Measurements from ENCODE around the gene NMNAT2. TPM values are rescaled to one million over a fixed set of nuclear protein-coding genes. Genes with fewer than 3 reads are reported as not detected.

NMNAT2 gene
- total RNA-seq, 1 donor from 2014 or later: 0.62 TPM

- no peaks in the 10 kb centered on the region for H3K9me3 ChIP-seq
- intact Hi-C loops (cut with DNase I): no loop called here
- H3K27ac ChIP-seq: no peak overlapping the region
- TF ChIP-seq, protein P1, sequence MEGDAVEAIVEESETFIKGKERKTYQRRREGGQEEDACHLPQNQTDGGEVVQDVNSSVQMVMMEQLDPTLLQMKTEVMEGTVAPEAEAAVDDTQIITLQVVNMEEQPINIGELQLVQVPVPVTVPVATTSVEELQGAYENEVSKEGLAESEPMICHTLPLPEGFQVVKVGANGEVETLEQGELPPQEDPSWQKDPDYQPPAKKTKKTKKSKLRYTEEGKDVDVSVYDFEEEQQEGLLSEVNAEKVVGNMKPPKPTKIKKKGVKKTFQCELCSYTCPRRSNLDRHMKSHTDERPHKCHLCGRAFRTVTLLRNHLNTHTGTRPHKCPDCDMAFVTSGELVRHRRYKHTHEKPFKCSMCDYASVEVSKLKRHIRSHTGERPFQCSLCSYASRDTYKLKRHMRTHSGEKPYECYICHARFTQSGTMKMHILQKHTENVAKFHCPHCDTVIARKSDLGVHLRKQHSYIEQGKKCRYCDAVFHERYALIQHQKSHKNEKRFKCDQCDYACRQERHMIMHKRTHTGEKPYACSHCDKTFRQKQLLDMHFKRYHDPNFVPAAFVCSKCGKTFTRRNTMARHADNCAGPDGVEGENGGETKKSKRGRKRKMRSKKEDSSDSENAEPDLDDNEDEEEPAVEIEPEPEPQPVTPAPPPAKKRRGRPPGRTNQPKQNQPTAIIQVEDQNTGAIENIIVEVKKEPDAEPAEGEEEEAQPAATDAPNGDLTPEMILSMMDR (IDR thresholded peaks at IDR 0.05): no peak
- DNase-seq (no peak), ATAC-seq (no peak)
- no peaks in the 10 kb centered on the region for H3K36me3 ChIP-seq
- no peaks in the 10 kb centered on the region for H3K4me1 ChIP-seq
- no peak overlapping the region for H3K4me3 ChIP-seq
- no peaks in the 10 kb centered on the region for H3K27me3 ChIP-seq (ENCODE audit: low read depth)
These were observed 57.1 kb downstream of the NMNAT2 start for GRCh38 chr1:183361081-183361480.

GRCh38 chr1:183360473-183360872, 57.7 kb downstream of the NMNAT2 start:
- H3K36me3 ChIP-seq: no peaks in the 10 kb centered on the region
- no peaks in the 10 kb centered on the region for H3K4me1 ChIP-seq
- H3K27ac ChIP-seq: no peak overlapping the region
- intact Hi-C loops (cut with DNase I): no loop called here
- H3K9me3 ChIP-seq: no peaks in the 10 kb centered on the region
- no peak for DNase-seq
- TF ChIP-seq, protein P1 (IDR thresholded peaks at IDR 0.05): no peak
- no peaks in the 10 kb centered on the region for H3K27me3 ChIP-seq (ENCODE audit: low read depth)
- no peak for ATAC-seq
- H3K4me3 ChIP-seq: no peak overlapping the region

DNA sequence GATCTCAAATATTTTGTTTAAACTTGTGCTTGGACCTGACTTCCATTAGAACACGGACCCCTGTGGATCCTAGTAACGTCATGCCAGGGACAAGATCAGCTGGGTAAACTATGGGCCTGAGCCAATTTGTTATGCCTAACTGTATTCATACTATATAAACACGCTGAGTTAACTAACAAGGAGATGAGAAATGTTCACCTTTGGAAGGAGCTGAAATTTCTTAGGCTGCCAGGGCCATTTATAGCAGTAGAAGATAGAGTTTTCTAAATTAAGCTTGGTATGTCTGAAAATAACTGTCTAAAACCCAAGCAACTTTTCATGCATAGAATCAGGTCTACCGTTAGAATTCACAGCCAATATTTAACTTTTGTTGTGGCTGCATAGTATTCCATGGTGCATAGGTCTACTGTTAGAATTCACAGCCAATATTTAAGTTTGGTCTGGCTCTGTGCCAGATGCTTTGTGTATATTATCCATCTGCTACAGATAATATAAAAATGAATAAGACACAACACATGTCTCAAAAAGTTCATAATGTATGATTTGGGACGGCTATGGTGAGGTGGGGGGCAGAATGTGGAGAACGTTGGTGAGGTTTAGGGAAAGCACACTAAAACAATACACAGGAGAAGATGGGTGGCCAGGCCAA, 61.5 kb downstream of the NMNAT2 start:
- no peak for DNase-seq
- no peaks in the 10 kb centered on the region for H3K4me1 ChIP-seq
- H3K9me3 ChIP-seq: no peaks in the 10 kb centered on the region
- no peak overlapping the region for H3K4me3 ChIP-seq
- intact Hi-C loops (cut with DNase I): no loop called here
- TF ChIP-seq, protein P1 (IDR thresholded peaks at IDR 0.05): no peak
- no peak for ATAC-seq
- no peaks in the 10 kb centered on the region for H3K36me3 ChIP-seq
- no peaks in the 10 kb centered on the region for H3K27me3 ChIP-seq (ENCODE audit: low read depth)
- no peak overlapping the region for H3K27ac ChIP-seq

DNA sequence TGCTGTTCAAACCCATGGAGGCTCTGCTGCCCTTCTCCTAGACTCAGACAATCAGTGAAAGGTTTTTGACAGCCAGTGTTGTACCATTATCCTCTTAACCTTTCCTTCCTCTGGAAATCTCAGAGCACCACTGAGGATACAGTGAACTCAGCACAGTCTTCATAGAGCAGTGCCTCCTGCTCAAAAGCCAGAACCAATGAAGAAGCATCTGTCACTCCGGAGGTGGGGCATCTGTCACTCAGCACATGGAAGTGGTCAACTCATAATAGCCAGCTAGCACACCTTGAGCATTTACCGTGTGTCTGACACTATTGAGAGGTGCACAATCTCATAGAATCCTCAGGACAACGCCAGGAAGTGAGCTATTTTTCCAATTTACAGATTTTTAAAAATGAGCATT, 62.4 kb downstream of the NMNAT2 start:
- intact Hi-C loops (cut with DNase I): no loop called here
- TF ChIP-seq, protein P1 (IDR thresholded peaks at IDR 0.05): no peak
- H3K27me3 ChIP-seq (ENCODE audit: low read depth): no peaks in the 10 kb centered on the region

GRCh38 chr1:183355181-183355580, 63.0 kb downstream of the NMNAT2 start:
- intact Hi-C loops (cut with DNase I): no loop called here
- H3K36me3 ChIP-seq: no peaks in the 10 kb centered on the region
- no peaks in the 10 kb centered on the region for H3K4me1 ChIP-seq
- H3K27me3 ChIP-seq (ENCODE audit: low read depth): no peaks in the 10 kb centered on the region
- TF ChIP-seq, protein P1 (IDR thresholded peaks at IDR 0.05): no peak
- no peak for DNase-seq
- no peaks in the 10 kb centered on the region for H3K9me3 ChIP-seq
- no peak overlapping the region for H3K4me3 ChIP-seq
- H3K27ac ChIP-seq: no peak overlapping the region
- ATAC-seq: no peak

More for the DNA sequence above, 62.4 kb downstream of the NMNAT2 start:
- Histone ChIP-seq H3K4me1 (no peaks in the 10 kb centered on the region), H3K27ac (no peak overlapping the region), H3K4me3 (no peak overlapping the region), H3K9me3 (no peaks in the 10 kb centered on the region), H3K36me3 (no peaks in the 10 kb centered on the region)
- ATAC-seq (no peak), DNase-seq (no peak)

Measured in lower lobe of right lung (tissue), 2 donors.